GM13976 (cell line): ENCODE data around the gene NEK5.
"Not testable (repeated sequence)": the region's sequence is repeated elsewhere in the genome, so short reads cannot be mapped to it uniquely, and the experiment has no call there.

Experiments used
- DNase-seq: peaks from one replicate; pipeline ENCODE4 v3.0.0; 2012; ENCODE audit warnings: low spot score
- in situ Hi-C: fragments of 300-500 bp; cut with MboI; formaldehyde crosslinking; loops from one replicate; pipeline ENCODE4 v1.12.0; 2022; ENCODE audit warnings: low sequenced_read_pairs, mixed read lengths, inconsistent platforms; ENCODE audit not compliant: unreplicated experiment
- TF ChIP-seq, protein P1 (sequence below): IDR thresholded peaks from 2 replicates; pipeline ENCODE4 v1.5.1; 2012; ENCODE audit warnings: borderline replicate concordance, mild to moderate bottlenecking; ENCODE audit not compliant: insufficient read depth; ENCODE audit errors: extremely low read depth, missing control alignments, control extremely low read depth

Gene NEK5

DNA sequence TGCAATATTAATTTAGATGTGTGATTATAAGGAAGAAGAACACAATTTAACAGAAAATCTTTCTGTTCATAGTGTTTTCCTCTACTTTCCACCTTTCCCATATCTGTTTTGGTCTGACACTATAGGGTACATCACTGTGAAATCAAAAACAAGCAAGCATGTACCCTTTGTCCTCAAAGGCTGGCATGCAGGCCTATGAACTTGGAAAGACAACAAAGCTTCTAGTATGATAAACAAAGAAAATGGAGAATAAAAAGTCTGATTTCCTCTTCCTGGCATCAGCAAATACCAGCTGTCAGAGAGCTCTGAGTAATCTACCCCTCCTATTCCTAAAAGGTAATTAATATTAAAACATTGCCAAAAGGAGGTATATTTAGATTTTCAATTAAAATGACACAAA, 36.1 kb upstream of the NEK5 start:
- DNase-seq, result no peak
- in situ Hi-C loops, result no loop called here
- TF ChIP-seq, protein P1, sequence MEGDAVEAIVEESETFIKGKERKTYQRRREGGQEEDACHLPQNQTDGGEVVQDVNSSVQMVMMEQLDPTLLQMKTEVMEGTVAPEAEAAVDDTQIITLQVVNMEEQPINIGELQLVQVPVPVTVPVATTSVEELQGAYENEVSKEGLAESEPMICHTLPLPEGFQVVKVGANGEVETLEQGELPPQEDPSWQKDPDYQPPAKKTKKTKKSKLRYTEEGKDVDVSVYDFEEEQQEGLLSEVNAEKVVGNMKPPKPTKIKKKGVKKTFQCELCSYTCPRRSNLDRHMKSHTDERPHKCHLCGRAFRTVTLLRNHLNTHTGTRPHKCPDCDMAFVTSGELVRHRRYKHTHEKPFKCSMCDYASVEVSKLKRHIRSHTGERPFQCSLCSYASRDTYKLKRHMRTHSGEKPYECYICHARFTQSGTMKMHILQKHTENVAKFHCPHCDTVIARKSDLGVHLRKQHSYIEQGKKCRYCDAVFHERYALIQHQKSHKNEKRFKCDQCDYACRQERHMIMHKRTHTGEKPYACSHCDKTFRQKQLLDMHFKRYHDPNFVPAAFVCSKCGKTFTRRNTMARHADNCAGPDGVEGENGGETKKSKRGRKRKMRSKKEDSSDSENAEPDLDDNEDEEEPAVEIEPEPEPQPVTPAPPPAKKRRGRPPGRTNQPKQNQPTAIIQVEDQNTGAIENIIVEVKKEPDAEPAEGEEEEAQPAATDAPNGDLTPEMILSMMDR, result no peak

DNA sequence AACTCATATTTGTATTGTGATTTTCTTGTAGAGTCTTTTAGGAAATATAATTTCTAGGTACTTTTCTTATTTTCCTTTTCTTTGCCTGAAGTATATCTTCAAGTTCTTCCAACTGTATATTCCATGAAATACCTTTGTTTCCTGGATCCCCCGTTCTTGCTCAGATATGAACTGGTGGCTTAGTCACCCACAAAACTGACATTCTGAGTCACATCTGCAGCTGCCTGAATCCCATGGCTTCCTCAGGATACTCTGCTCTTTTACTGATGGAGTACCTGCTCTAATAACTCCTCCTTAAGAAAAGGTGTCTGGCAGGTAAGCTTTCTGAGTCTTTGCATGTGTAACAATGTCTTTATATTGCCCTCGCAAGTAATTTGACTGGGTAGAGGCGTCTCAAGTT, 35.0 kb upstream of the NEK5 start:
- in situ Hi-C loops, DNase-seq: not testable (repeated sequence)

DNA sequence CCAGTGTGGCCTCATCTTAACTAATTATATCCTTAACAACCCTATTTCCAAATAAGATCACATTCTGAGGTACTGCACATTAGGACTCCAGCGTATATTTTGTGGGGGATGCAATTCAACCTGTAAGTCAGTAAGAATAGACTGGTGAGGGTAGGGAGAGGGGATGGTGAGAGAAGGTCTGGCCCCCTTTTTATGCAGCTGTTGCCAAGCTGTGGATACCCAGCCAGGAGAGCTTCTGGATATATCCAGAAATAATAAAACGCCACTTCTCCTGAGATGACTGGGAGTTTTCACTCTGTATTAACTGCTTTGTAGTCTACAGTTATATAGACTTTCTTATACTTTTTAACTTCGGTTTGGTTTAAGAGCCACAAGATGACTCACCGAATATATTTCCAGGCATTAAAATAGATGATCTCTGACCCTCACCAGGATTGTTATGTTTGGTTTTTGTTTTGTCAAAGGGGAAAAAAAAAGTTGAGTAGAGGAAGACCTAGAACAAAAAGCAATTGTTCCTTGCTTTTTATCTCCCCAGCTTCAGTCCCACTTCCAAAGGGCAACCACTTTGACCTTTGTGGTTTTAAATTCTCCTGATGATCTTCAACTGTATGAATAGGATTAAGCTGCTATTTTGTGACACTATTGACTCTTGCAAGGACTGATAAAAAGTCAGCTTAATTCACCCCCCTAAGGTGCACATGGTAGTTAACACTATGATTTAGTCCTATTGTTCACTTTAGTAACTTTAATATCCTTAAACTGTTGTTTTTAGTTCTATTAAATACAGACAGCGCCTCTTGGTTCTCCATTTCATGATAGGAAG, 33.6 kb upstream of the NEK5 start:
- in situ Hi-C loops, result no loop called here
- TF ChIP-seq, protein P1, result no peak
- DNase-seq, result no peak

DNA sequence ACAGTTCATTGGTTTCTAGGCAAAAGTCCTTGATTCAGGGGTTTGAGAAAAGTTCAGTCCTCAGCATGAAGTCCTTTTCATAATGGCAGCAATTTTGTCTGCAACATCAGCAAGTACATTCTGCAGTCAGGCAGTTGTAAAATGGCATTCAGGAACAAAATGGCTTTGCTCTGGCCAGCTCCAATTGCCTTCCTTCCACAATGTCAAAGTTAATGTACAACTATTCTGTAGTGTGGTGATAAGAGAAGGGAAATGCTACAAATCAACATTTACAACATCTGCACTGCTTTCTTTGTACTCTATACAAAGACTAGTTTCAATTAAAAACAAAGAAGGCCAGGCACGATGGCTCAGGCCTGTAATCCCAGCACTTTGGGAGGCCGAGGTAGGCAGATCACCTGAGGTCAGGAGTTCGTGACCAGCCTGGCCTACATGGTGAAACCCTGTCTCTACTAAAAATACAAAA, 32.3 kb upstream of the NEK5 start:
- in situ Hi-C loops, result no loop called here
- TF ChIP-seq, protein P1, result no peak
- DNase-seq, result no peak

DNA sequence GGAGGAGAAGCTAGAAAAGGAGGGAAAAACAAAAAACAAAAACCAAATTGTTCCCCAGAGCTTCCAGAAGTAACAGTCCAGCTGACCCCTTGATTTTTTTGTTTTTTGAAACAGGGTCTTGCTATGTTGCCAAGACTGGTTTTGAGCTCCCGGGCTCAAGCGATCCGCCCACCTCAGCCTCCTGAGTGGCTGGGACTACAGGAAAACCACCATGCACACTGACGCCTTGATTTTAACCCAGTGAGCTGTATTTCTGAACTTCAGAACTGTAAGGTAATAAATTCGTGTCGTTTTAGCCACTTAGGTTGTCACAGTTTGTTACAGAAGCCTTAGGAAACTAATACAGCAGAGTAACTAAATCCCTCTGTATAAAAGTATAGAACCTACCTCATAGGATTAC, 31.6 kb upstream of the NEK5 start:
- TF ChIP-seq, protein P1, result no peak
- no peak for DNase-seq
- in situ Hi-C loops, result no loop called here

DNA sequence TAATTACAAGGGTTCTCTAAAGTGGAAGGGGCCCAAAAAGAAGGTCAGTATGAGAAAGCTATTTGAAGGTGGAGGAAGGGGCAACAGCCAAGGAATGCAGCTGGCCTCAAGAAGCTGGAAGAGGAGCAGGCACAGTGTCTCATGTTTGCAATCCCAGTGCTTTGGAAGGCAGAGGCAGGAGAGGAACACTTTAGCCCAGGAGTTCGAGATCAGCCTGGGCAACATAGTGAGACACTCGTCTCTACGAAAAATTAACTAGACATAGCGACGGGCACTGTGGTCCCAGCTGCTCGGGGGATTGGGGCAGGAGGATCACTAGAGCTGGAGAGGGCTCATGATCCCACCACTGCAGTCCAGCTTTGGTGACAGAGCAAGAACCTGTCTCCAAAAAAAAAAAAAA, 31.2 kb upstream of the NEK5 start:
- no peak for DNase-seq
- TF ChIP-seq, protein P1, result no peak
- in situ Hi-C loops, result no loop called here

DNA sequence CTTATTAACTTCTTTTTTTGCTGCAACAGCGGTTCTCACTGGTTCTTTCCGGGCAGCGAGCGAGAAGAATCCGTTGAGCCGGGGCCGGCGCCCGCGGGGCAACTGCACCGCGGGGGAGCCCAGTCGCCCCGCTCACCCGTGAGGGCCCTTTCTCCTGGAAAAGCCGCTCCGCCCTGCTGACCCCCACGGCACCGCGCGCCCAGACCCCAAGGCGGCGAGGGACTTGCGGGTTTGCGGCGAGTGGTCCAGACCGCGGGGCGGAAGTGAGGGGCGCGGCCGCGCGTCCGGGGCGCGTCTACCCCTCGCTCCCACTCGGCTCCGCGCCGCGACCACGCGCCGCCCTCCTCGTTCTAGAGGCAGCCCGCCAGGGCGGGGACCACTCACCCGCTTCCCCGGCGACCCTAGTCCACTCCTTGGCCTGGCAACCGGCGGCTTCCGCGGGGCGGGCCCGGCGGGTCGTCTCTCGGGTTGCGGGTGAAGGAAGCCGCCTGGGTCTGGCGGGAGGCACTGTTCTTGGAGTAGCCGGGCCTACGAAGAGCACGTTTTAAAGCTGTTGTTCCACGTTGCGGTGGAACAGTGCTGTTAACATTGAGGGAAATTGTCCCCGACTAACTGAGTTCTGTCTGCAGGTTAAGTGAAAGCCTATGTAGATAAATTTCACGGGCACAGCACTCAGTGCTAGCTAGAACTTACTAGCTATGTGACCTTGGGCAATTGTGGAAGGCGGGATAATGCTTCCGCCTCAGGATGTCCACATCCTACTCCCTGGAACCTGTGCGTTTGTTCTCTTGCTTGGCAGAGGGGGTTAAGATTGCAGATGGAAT, 30.5 kb upstream of the NEK5 start, which contains the start of gene NEK3:
Gene NEK3, minus strand, starts transcription at position 439 of the 824 bp plus-strand sequence. CDS start 3,406 bp downstream, outside the sequence.
- TF ChIP-seq, protein P1, result no peak
- in situ Hi-C loops, result no loop called here
- DNase-seq, result peak; percentile 76
